ENCODE measurements around the gene MORN1.

DNA sequence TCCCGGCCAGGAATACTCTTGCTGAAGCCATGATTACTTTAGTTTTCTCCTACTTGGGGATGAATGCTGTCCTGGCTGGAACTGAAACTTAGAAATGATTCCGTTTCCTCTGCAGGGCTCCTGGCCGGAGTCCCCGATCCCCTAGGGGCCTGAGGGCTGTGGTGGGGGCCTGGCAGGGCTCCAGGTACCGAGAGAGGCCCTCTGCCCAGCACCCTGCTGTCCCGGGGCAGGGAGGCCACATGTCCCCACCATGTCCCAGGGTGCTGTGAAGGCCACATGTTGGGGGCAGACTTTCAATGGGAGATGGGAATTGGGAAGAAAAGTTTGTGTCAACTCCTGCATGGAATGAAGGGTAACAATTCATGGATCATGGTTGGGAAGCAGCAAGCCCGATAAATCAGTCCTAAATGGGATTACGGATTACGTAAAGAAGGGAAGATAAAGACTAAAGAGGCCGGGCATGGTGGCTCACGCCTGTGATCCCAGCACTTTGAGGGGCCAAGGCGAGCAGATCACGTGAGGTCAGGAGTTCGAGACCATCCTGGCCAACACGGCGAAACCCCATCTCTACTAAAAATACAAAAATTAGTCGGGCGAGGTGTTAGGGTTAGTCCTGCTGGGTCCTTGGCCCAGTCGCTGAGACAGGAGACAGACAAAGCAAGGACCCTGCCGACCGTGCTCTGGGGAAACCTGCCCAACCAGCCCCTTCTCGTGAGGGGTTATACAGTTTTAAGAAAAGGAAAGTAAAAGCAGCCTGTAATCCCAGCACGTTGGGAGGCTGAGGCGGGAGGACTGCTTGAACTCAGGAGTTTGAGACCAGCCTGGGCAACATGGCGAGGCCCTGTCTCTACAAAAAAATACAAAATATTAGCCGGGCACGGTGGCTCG lies 37.6 kb downstream of the MORN1 start:
- TF ChIP-seq POLR2A (IDR thresholded peaks at IDR 0.05): no peak
- TF ChIP-seq CTCF (IDR thresholded peaks at IDR 0.05): no peak
